Neural cell (in vitro differentiated cells): ENCODE results near the gene SPATA32. TPM values are rescaled to one million over a fixed set of nuclear protein-coding genes. Genes with fewer than 3 reads are reported as not detected.

Source experiments
- H2AFZ ChIP-seq: fragments of 200-600, 300-800 bp; sonication (generic), shearing (Covaris generic); 2 replicates; pipeline ENCODE4 v1.6.0; 2014; ENCODE audit warnings: low read depth, mild to moderate bottlenecking, antibody characterized with exemption, low read length, moderate library complexity
- H3F3A ChIP-seq: fragments of 200-600 bp; shearing (Covaris generic); 2 replicates; pipeline ENCODE4 v1.6.1; 2016; ENCODE audit warnings: mild to moderate bottlenecking, moderate library complexity, mixed read lengths, antibody characterized with exemption, low read length; ENCODE audit not compliant: insufficient read depth, poor library complexity, severe bottlenecking
- H3K27ac ChIP-seq: fragments of 200-600, 300-800 bp; sonication (generic), shearing (Covaris generic); 2 replicates; pipeline ENCODE4 v1.5.1; 2014; ENCODE audit warnings: mild to moderate bottlenecking, low read length, moderate library complexity
- H3K27me3 ChIP-seq: fragments of 300-800, 200-600 bp; sonication (generic), shearing (Covaris generic); 2 replicates; pipeline ENCODE4 v1.6.0; 2014; ENCODE audit warnings: mild to moderate bottlenecking, low read depth, low read length, moderate library complexity; ENCODE audit not compliant: insufficient read depth
- H3K36me3 ChIP-seq: fragments of 300-800, 200-600 bp; sonication (generic), shearing (Covaris generic); 2 replicates; pipeline ENCODE4 v1.5.1; 2014; ENCODE audit warnings: mild to moderate bottlenecking, antibody characterized with exemption, low read length, moderate library complexity; ENCODE audit not compliant: insufficient read depth
- H3K4me2 ChIP-seq: fragments of 300-800, 200-600 bp; sonication (generic), shearing (Covaris generic); 2 replicates; pipeline ENCODE4 v1.6.0; 2014; ENCODE audit warnings: mild to moderate bottlenecking, low read length
- H3K4me3 ChIP-seq: fragments of 300-800, 200-600 bp; sonication (generic), shearing (Covaris generic); 2 replicates; pipeline ENCODE4 v1.5.1; 2014; ENCODE audit warnings: mild to moderate bottlenecking, low read length, moderate library complexity
- H3K79me2 ChIP-seq: fragments of 200-600 bp; shearing (Covaris generic); replicated peaks from 2 replicates; pipeline ENCODE4 v1.6.0; 2014; ENCODE audit warnings: mild to moderate bottlenecking, low read length, moderate library complexity; ENCODE audit not compliant: insufficient read depth
- H3K9ac ChIP-seq: fragments of 300-800, 200-600 bp; sonication (generic), shearing (Covaris generic); 2 replicates; pipeline ENCODE4 v1.6.1; 2016; ENCODE audit warnings: mild to moderate bottlenecking, low read length, mixed read lengths
- H3K9me2 ChIP-seq: fragments of 200-600 bp; shearing (Covaris generic); 2 replicates; pipeline ENCODE4 v1.6.1; 2016; ENCODE audit warnings: mild to moderate bottlenecking, low read length, mixed read lengths; ENCODE audit not compliant: insufficient read depth
- H3K9me3 ChIP-seq: fragments of 200-600, 300-800 bp; sonication (generic), shearing (Covaris generic); 2 replicates; pipeline ENCODE4 v1.6.1; 2016; ENCODE audit warnings: mild to moderate bottlenecking, mixed run types, low read length, moderate library complexity, mixed read lengths
- H4K20me1 ChIP-seq: fragments of 200-600 bp; shearing (Covaris generic); 2 replicates; pipeline ENCODE4 v1.6.1; 2016; ENCODE audit warnings: mild to moderate bottlenecking, mixed run types; ENCODE audit not compliant: insufficient read depth
- CTCF ChIP-seq: fragments of 450-650 bp; IDR thresholded peaks from 2 replicates; pipeline ENCODE4 v1.5.1; 2014; ENCODE audit warnings: antibody characterized with exemption, mild to moderate bottlenecking, moderate library complexity; ENCODE audit not compliant: poor library complexity, severe bottlenecking
- EP300 ChIP-seq: fragments of 450-650 bp; conservative IDR thresholded peaks from 2 replicates; pipeline ENCODE4 v1.6.1; 2014; ENCODE audit warnings: antibody characterized with exemption, mild to moderate bottlenecking, moderate library complexity; ENCODE audit not compliant: poor library complexity, severe bottlenecking
- EZH2 ChIP-seq: fragments of 200-600, 300-800 bp; shearing (Covaris generic), sonication (generic); IDR thresholded peaks from 2 replicates; pipeline ENCODE4 v1.6.1; 2014; ENCODE audit warnings: antibody characterized with exemption, low read length, borderline replicate concordance, mild to moderate bottlenecking; ENCODE audit not compliant: insufficient read depth, poor library complexity, severe bottlenecking
- MXI1 ChIP-seq: fragments of 450-650 bp; conservative IDR thresholded peaks from 2 replicates; pipeline ENCODE4 v1.6.1; 2014; ENCODE audit warnings: antibody characterized with exemption, mild to moderate bottlenecking; ENCODE audit not compliant: poor library complexity, severe bottlenecking
- POLR2AphosphoS5 ChIP-seq: IDR thresholded peaks from 2 replicates; pipeline ENCODE4 v1.6.1; 2012
- RAD21 ChIP-seq: fragments of 450-650 bp; conservative IDR thresholded peaks from 2 replicates; pipeline ENCODE4 v1.6.1; 2014; ENCODE audit warnings: antibody characterized with exemption, mild to moderate bottlenecking, moderate library complexity
- REST ChIP-seq: IDR thresholded peaks from 2 replicates; pipeline ENCODE4 v1.6.1; 2012; ENCODE audit warnings: borderline replicate concordance
- SMC3 ChIP-seq: fragments of 450-650 bp; conservative IDR thresholded peaks from 2 replicates; pipeline ENCODE4 v1.6.1; 2014; ENCODE audit warnings: antibody characterized with exemption, mild to moderate bottlenecking, moderate library complexity; ENCODE audit not compliant: poor library complexity
- TAF1 ChIP-seq: IDR thresholded peaks from 2 replicates; pipeline ENCODE4 v1.6.1; 2012; ENCODE audit warnings: low read depth
- polyA plus RNA-seq: library from polyadenylated mRNA; depleted of rRNA; stranded (reverse); fragments of >200 nt; gene quantifications from 2 replicates; pipeline ENCODE4 v1.2.3, GENCODE V29; 2014

Gene SPATA32
- polyA plus RNA-seq, 1 donor from 2014 or later, result not detected

GRCh38 chr17:45296833-45297124 lies 34.9 kb upstream of the SPATA32 start:
- Histone ChIP-seq H3K9me3 (no peaks in the 10 kb centered on the region), H3K36me3 (no peaks in the 10 kb centered on the region), H3F3A (no peaks in the 10 kb centered on the region), H3K27ac (no peak overlapping the region), H3K79me2 (no peaks in the 10 kb centered on the region), H4K20me1 (no peaks in the 10 kb centered on the region), H3K4me2 (no peak overlapping the region), H3K9ac (no peak overlapping the region), H2AFZ (no peak overlapping the region), H3K4me3 (no peak overlapping the region), H3K9me2 (no peaks in the 10 kb centered on the region), H3K27me3 (no peaks in the 10 kb centered on the region)
- TF ChIP-seq EP300 (no peak), RAD21 (no peak), REST (no peak), SMC3 (no peak), TAF1 (no peak), CTCF (no peak), POLR2AphosphoS5 (no peak), EZH2 (no peak), MXI1 (no peak)

- Histone ChIP-seq H4K20me1 (no peaks in the 10 kb centered on the region), H3K9me2 (no peaks in the 10 kb centered on the region), H3K36me3 (no peaks in the 10 kb centered on the region), H2AFZ (no peak overlapping the region), H3K4me3 (no peak overlapping the region), H3F3A (no peaks in the 10 kb centered on the region), H3K27ac (no peak overlapping the region), H3K27me3 (no peaks in the 10 kb centered on the region), H3K9me3 (no peaks in the 10 kb centered on the region), H3K9ac (no peak overlapping the region), H3K79me2 (no peaks in the 10 kb centered on the region), H3K4me2 (no peak overlapping the region)
- TF ChIP-seq MXI1 (no peak), TAF1 (no peak), CTCF (no peak), RAD21 (no peak), SMC3 (no peak), EZH2 (no peak), EP300 (no peak), POLR2AphosphoS5 (no peak), REST (no peak)
These were observed 34.3 kb upstream of the SPATA32 start for GRCh38 chr17:45296003-45296832.
